DMS79 treated with DMSO at 0.1 percent for 48 hours (cell line): ENCODE results near the gene CREBZF.
"Not testable (repeated sequence)": the region's sequence is repeated elsewhere in the genome, so short reads cannot be mapped to it uniquely, and the experiment has no call there.

ENCODE experiments used
- DNase-seq: peaks from one replicate; lab custom pipeline; 2025; lab: John Stamatoyannopoulos, UW

Gene CREBZF

DNA sequence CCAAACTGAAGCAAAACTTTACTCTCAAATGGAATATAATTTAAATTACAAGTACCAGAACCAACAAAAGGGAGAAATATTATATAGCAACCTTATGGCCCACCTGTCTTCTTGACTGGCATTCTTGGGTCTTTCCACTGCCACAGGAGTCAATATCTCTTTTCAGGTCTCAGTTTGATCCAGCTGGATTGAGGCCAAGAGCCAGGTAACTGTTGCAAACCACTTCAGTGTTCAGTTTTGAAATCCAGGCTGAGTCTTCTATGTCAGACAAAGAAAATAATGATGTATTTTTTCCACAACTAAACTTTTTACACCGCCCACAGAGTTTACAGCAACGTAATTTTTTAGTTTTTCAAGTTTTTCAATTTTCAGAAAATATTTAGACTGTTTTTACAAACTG is 38.4 kb downstream of the CREBZF start:
- DNase-seq, result peak; percentile 26

DNA sequence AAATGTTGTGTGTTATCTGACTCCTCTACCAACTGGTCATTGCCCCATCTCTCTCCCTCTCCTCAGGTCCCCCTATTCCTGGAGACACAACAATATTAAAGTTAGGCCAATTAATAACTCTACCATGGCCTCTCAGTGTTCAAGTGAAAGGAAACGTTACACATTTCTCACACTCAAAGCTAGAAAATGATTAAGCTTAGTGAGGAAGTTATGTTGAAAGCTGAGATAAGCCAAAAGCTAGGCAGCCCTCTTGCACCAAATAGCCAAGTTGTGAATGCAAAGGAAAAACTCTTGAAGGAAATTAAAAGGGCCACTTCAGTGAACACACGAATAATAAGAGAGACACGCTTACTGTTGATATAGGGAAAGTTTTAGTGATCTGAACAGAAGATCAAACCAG is 44.7 kb downstream of the CREBZF start:
- no peak for DNase-seq

DNA sequence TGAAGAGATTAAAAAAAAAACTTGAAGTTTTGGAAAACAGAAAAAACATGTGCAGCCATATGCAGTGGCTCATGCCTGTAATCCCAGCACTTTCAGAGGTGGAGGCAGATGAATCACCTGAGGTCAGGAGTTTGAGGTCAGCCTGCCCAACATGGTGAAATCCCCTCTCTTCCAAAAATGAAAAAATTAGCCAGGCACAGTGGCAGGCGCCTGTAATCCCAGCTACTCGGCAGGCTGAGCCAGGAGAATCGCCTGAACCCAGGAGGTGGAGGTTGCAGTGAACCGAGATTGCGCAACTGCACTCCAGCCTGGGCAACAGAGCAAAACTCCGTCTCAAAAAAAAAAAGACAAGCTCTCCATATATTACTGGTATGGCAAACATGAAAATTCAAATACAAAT is 45.4 kb downstream of the CREBZF start:
- DNase-seq, result no peak

DNA sequence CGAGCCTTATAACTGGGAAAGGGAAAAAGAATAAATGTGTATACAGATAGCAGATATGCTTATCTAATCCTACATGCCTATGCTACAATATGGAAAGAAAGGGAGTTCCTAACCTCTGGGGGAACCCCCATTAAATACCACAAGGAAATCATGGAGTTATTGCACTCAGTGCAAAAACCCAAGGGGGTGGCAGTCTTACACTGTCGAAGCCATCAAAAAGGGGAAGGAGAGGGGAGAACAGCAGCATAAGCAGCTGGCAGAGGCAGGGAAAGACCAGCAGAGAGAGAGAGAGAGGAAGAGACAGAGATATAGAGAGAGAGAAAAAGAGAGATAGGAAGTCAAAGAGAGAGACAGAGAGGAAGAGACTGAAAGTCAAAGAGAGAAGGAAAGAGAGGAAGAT is 53.3 kb downstream of the CREBZF start:
- DNase-seq, result not testable (repeated sequence)
